DMS53 treated with DMSO at 0.1 percent for 48 hours (cell line): ENCODE data around the gene GALNT9.

ENCODE experiments used
- DNase-seq: peaks from one replicate; lab custom pipeline; 2025; ENCODE audit not compliant: unreplicated experiment; lab: John Stamatoyannopoulos, UW

Gene GALNT9

GRCh38 chr12:132327336-132328171 lies 1.8 kb downstream of the GALNT9 start:
- DNase-seq, result no peak

DNA sequence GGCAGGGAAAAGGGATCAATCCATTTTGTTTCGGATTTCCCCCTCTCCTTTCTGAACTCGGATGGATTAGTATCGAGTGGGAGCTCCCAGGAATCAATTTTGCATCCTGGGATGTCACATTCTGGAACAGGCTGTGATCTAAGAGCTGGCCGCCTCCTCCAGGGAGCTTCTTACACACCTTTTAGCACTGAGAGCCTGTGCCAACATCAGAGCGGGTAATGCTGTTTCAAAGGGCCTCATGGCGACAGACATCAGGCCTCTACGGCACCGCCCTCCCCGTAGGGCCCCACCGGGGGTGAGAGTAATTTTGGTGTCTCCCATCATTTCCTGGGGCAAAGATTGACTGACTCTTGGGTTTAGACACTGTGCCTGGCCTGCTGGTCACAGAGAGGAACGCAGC lies 2.7 kb downstream of the GALNT9 start:
- DNase-seq, result no peak

- no peak for DNase-seq
Measured at GRCh38 chr12:132325733-132326130, 3.7 kb downstream of the GALNT9 start.

GRCh38 chr12:132324841-132325732 lies 4.3 kb downstream of the GALNT9 start:
- DNase-seq, result no peak

- DNase-seq, result no peak
Measured at GRCh38 chr12:132324173-132324572, 5.2 kb downstream of the GALNT9 start.

DNA sequence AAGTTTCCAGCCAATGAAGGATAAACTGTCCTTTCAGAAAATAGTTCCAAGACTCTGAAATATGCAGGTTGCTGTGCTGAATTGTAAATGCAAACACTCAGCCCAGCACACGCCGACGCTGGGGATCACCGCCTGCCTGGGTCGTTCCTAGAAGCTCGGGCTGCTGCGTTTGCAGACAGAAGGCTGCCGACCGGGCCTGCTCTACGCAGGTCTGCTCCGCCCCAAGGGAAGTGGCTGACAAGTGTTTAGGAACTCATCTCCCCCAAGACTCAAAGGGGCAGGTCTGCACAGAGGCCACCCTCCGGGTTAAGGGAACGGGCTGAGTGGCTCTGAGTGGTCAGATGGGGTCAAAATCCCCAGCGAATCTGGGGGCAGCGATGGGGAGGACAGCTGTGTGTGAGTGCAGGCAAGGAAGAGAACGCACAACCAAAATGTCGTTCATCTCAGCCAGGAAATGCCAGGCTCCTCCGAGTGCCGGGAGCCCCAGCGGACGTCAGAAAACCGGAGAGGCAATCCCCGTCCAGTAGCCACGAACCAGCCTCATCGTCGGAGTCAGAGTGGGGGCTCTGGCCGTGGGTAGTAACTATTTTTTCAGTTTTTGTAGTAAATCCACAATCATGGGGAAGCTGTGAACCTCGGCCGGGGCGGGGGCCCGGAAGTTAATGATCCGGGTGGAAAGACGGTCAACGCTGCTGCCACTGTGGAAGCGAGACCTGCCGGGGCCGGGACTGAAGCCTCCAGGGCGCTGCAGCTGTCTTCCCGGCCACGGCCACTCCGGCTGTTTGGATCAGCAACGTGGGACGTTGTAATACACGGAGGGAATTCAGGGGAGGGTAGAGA lies 6.0 kb downstream of the GALNT9 start:
- no peak for DNase-seq

DNA sequence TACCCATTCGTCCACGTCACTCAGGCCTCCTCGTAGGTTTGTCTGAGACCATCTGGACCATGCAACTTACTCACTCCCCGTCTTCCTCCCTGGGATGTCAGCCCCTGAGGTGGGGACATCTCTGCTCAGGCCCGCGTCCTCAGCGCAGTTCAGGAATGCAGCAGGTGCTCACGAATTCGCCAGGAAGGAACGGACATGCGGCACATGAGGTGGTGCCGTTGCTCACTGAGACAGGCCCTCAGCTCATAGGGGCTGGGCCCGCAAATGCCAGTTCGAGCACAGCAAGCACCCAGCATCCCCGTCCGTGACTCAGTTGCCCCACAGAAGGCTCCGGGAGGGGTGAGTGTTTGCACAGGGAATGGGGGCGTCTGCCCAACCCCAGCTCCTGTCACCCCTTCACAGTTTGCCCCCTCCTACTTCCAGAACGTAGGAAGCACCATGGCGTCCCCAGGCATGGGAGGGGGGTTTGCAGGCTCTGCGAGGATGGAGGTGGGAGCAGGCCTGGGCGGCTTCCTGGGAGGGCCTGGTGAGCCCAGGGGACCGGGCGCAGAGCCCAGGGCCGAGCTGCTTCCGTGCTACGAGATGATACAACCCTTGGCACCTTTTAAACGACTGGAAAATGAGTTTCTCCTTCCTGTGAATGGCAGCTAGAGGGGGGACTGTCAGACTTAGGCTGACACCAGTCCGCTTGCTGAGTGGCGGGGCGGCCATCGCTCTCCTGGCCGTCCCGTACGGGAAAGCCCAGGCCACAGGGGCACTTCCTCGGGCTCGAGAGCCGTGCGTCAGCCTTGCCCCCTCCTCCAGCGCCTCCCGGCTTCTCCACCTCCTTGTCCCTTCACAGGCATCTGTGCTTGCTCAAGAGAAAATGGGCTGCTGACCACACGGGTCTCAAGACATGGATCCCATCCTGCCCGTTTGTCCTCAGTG lies 6.9 kb downstream of the GALNT9 start:
- DNase-seq, result no peak

DNA sequence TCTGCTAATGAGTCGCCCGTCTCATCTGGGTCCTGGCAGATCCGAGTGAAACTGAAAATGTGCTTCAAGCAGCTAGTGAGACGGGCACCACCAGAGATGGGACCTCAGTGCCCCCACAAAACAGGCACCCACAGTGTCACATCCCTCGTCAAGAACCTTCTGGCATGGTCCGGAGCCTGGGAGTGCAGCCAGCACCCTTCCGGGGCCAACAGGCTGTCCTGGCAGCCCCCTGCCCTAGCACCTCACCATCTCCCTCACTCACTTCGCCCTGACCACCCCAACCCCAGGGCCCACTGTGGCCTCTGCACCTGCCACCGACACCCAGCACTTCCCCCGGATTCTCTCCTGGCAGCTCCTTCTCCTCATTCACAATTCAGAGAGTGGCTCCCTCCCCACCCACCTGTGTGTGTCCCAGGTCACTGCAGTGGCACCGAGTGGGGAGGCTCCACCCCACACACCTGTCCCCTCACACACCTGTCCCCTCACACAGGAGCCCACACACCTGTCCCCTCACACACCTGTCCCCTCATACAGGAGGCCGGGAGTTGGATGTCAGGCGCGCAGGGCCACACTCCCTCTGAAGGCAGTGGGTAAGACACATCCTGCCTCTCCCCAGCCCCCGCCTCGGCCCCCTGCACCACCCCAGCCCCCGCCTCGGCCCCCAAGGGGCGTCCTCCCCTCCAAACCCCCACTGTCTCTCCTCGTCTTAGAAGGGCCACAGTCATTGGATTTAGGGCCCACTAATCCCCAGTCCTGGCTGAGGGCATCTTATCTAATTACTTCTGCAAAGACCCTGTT lies 7.9 kb downstream of the GALNT9 start:
- DNase-seq, result no peak

- DNase-seq, result no peak
Measured at GRCh38 chr12:132320767-132321211, 8.6 kb downstream of the GALNT9 start.

DNA sequence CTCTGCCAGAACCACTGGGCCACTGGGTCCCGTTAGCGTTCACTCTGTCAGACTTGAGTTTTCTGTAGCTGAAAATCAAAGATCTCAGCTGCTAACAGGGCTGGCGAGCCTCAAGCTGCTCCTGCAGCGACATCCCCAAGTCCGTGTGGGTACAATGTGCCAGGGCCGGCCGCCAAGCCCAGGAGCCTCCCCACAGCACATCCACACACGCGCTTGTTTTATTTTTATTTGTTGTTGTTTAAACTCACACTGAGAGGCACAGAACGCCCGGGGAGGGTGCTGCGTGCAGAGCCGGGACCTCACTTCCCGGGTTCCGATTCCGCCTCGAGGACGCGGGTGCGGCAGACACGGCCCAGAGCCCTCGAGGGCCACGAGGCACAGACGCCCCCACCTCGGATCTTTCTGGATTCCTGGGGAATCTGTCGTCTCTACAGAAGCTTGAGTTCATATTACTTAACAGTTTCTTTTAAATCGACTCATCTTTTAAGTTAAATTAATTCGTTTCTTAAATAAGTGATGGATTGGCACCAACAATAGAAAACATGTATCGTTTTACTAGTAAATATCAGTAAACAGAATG lies 9.3 kb downstream of the GALNT9 start:
- no peak for DNase-seq

- DNase-seq, result no peak
Measured at GRCh38 chr12:132319359-132319950, 9.9 kb downstream of the GALNT9 start.

DNA sequence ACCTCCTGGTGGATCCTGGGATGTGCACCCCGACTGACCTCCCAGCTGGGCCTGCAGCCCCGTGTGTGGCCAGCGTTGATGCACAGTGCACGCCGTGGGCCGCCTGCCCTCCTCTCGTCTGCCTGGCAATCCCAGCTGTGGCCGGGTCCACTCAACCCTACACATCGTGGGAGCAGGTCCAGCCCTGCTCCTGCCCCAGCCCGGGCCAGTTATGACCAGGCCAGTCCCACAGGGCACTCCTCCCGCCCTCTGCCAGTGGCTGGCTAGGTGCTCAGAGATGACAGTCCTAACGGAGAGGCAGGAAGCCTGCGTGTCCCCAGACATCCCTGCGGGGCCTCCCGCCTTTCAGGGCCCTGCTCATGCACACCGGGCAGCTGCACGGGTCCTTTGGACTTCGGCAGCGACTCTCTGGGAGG lies 10.8 kb downstream of the GALNT9 start:
- DNase-seq, result no peak

- no peak for DNase-seq
Measured at GRCh38 chr12:132318135-132318534, 11.3 kb downstream of the GALNT9 start.

- DNase-seq, result no peak
Measured at GRCh38 chr12:132317233-132317938, 12.0 kb downstream of the GALNT9 start.

DNA sequence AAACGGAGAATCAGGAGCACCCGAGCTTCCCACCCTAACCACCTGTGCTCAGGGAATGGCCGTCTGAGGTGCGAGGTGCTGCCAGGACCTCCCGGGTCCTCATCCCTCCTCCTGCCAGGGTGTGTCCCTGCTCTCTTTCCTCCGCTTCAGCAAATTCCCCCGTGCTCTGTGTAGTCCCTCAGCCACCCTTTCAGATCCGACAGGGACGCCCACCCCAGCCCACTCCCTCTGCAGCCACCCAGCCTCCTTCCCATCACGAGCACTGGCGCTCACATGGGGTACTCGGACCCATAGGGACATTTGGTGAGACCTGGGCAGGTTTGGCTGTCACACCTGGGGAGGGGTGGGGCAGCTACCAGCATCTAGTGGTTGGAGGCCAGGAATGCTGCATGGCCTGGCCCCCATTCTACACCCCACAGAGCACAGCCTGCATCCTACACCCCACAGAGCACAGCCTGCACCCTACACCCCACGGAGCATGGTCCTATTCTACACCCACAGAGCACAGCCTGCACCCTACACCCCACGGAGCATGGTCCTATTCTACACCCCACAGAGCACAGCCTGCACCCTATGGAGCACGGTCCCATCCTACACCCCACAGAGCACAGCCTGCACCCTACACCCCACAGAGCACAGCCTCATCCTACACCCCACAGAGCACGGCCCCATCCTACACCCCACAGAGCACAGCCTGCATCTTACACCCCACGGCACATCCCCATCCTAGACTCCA lies 12.7 kb downstream of the GALNT9 start:
- no peak for DNase-seq

DNA sequence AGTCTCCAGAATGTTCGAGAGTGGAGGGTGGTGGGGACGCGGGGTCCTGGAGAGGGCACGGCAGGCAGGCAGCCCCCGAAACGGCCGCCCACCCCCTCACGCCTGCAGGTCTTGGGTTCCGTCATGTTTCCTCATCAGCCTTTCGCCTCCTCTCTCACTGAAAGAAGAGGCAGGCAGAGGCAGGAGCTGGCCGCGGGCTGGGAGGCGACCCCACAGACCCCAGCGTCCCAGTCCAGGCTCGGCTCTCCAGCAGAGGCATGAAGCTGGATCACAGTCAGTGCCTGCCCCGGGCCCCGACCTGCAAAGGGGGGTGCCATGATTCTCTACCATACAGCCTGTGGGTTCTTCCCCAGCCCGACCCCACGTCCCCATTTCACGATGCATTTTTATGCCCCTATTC lies 13.4 kb downstream of the GALNT9 start:
- no peak for DNase-seq

- no peak for DNase-seq
Measured at GRCh38 chr12:132315507-132315906, 13.9 kb downstream of the GALNT9 start.
